H1 (cell line): Measurements from ENCODE around the gene HTRA2. TPM values are rescaled to one million over a fixed set of nuclear protein-coding genes. Genes with fewer than 3 reads are reported as not detected.

Source experiments
- ASH2L ChIP-seq: fragments of 200-600, 300-600 bp; sonication (generic); IDR thresholded peaks from one replicate; pipeline ENCODE4 v1.7.1; 2017; ENCODE audit warnings: low read length
- CHD2 ChIP-seq: IDR thresholded peaks from 2 replicates; pipeline ENCODE4 v1.6.1; 2012; ENCODE audit warnings: low read length, improper control_type of control experiment
- EGR1 ChIP-seq: IDR thresholded peaks from 2 replicates; pipeline ENCODE4 v1.6.1; 2011; ENCODE audit warnings: low read depth, low read length, borderline replicate concordance
- GABPA ChIP-seq: IDR thresholded peaks from 2 replicates; pipeline ENCODE4 v1.6.1; 2011; ENCODE audit warnings: mild to moderate bottlenecking, low read length, moderate library complexity, borderline replicate concordance; ENCODE audit not compliant: insufficient read depth
- RBBP5 ChIP-seq: IDR thresholded peaks from 2 replicates; pipeline ENCODE4 v1.7.1; 2012; ENCODE audit warnings: low read depth, mild to moderate bottlenecking, inconsistent platforms, low read length, moderate library complexity, borderline replicate concordance
- SIX5 ChIP-seq: IDR thresholded peaks from 2 replicates; pipeline ENCODE4 v1.6.1; 2011; ENCODE audit warnings: mild to moderate bottlenecking, low read depth, low read length
- SUZ12 ChIP-seq: fragments of 200-600 bp; sonication (generic); IDR thresholded peaks from 2 replicates; pipeline ENCODE4 v1.6.1; 2012; ENCODE audit warnings: mild to moderate bottlenecking, inconsistent platforms, low read length, moderate library complexity, mixed read lengths
- TAF1 ChIP-seq: IDR thresholded peaks from 2 replicates; pipeline ENCODE4 v1.6.1; 2011; ENCODE audit warnings: mild to moderate bottlenecking, low read depth, low read length
- TAF7 ChIP-seq: optimal IDR thresholded peaks from 2 replicates; pipeline ENCODE3; 2011; ENCODE audit warnings: low read depth, mild to moderate bottlenecking, inconsistent platforms, low read length, moderate library complexity, borderline replicate concordance
- polyA plus RNA-seq, 7 experiments: library from polyadenylated mRNA; depleted of rRNA in 3 of 7; stranded (reverse) in 5 of 7; unstranded in 2 of 7; fragments of >200 nt in 5 of 7; fragments of 200-250 nt in 2 of 7; gene quantifications; 1 replicate in 5 of 7; 2 replicates in 1 of 7; 4 replicates in 1 of 7; pipeline versions ENCODE4 v1.2.1 to v1.2.3, GENCODE V29; 2011 to 2013; ENCODE audit warnings: missing spikeins in 2 of 7, mixed read lengths in 2 of 7
- total RNA-seq: library from RNA; stranded (reverse); fragmentation: NEBNext Ultra II Directional; extraction: Animal tissue kit (Norgen Biotek cat#: 25700); gene quantifications from 2 replicates; pipeline ENCODE4 v1.2.1, GENCODE V29; 2021
- TF ChIP-seq, protein P1 (sequence below): fragments of 300-600 bp; sonication (generic); IDR thresholded peaks from 2 replicates; pipeline ENCODE4 v1.7.1; 2012; ENCODE audit warnings: low read length, moderate library complexity, mild to moderate bottlenecking, inconsistent platforms; ENCODE audit not compliant: insufficient replicate concordance
- TF ChIP-seq, protein P2 (sequence below): IDR thresholded peaks from 2 replicates; pipeline ENCODE4 v1.6.1; 2012; ENCODE audit warnings: low read length, inconsistent platforms

HTRA2 gene
- total and polyA plus RNA-seq, 2 of the 8 experiments (the other 6 are each of a cell fraction or from before 2014, with no cell fraction given) = 21.6 to 37.6 TPM

DNA sequence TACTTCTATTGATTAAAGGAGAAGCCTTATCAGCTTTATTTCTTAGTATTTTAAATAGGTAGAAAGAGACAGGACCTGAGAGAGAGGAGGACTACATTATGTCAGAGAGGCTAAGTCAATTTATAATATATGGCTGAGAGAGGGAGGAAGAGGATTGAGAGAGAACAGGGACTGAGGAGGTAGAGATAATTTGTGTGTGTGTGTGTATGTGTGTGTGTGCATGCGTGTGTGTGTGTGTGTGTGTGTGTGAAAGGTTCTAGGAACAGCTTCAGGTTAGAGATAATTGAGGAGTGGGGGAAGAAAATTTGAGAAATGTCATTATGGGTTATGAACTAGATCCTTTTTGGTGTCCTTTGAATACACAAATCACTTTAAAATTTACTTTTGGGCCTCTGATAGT, 40.0 kb downstream of the HTRA2 start (continued):
- TF ChIP-seq, protein P1, sequence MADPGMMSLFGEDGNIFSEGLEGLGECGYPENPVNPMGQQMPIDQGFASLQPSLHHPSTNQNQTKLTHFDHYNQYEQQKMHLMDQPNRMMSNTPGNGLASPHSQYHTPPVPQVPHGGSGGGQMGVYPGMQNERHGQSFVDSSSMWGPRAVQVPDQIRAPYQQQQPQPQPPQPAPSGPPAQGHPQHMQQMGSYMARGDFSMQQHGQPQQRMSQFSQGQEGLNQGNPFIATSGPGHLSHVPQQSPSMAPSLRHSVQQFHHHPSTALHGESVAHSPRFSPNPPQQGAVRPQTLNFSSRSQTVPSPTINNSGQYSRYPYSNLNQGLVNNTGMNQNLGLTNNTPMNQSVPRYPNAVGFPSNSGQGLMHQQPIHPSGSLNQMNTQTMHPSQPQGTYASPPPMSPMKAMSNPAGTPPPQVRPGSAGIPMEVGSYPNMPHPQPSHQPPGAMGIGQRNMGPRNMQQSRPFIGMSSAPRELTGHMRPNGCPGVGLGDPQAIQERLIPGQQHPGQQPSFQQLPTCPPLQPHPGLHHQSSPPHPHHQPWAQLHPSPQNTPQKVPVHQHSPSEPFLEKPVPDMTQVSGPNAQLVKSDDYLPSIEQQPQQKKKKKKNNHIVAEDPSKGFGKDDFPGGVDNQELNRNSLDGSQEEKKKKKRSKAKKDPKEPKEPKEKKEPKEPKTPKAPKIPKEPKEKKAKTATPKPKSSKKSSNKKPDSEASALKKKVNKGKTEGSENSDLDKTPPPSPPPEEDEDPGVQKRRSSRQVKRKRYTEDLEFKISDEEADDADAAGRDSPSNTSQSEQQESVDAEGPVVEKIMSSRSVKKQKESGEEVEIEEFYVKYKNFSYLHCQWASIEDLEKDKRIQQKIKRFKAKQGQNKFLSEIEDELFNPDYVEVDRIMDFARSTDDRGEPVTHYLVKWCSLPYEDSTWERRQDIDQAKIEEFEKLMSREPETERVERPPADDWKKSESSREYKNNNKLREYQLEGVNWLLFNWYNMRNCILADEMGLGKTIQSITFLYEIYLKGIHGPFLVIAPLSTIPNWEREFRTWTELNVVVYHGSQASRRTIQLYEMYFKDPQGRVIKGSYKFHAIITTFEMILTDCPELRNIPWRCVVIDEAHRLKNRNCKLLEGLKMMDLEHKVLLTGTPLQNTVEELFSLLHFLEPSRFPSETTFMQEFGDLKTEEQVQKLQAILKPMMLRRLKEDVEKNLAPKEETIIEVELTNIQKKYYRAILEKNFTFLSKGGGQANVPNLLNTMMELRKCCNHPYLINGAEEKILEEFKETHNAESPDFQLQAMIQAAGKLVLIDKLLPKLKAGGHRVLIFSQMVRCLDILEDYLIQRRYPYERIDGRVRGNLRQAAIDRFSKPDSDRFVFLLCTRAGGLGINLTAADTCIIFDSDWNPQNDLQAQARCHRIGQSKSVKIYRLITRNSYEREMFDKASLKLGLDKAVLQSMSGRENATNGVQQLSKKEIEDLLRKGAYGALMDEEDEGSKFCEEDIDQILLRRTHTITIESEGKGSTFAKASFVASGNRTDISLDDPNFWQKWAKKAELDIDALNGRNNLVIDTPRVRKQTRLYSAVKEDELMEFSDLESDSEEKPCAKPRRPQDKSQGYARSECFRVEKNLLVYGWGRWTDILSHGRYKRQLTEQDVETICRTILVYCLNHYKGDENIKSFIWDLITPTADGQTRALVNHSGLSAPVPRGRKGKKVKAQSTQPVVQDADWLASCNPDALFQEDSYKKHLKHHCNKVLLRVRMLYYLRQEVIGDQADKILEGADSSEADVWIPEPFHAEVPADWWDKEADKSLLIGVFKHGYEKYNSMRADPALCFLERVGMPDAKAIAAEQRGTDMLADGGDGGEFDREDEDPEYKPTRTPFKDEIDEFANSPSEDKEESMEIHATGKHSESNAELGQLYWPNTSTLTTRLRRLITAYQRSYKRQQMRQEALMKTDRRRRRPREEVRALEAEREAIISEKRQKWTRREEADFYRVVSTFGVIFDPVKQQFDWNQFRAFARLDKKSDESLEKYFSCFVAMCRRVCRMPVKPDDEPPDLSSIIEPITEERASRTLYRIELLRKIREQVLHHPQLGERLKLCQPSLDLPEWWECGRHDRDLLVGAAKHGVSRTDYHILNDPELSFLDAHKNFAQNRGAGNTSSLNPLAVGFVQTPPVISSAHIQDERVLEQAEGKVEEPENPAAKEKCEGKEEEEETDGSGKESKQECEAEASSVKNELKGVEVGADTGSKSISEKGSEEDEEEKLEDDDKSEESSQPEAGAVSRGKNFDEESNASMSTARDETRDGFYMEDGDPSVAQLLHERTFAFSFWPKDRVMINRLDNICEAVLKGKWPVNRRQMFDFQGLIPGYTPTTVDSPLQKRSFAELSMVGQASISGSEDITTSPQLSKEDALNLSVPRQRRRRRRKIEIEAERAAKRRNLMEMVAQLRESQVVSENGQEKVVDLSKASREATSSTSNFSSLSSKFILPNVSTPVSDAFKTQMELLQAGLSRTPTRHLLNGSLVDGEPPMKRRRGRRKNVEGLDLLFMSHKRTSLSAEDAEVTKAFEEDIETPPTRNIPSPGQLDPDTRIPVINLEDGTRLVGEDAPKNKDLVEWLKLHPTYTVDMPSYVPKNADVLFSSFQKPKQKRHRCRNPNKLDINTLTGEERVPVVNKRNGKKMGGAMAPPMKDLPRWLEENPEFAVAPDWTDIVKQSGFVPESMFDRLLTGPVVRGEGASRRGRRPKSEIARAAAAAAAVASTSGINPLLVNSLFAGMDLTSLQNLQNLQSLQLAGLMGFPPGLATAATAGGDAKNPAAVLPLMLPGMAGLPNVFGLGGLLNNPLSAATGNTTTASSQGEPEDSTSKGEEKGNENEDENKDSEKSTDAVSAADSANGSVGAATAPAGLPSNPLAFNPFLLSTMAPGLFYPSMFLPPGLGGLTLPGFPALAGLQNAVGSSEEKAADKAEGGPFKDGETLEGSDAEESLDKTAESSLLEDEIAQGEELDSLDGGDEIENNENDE = no peak
- TF ChIP-seq TAF7 (no peak), RBBP5 (no peak), TAF1 (no peak), EGR1 (no peak), CHD2 (no peak), SIX5 (no peak), ASH2L (no peak), SUZ12 (no peak), GABPA (no peak)
- TF ChIP-seq, protein P2, sequence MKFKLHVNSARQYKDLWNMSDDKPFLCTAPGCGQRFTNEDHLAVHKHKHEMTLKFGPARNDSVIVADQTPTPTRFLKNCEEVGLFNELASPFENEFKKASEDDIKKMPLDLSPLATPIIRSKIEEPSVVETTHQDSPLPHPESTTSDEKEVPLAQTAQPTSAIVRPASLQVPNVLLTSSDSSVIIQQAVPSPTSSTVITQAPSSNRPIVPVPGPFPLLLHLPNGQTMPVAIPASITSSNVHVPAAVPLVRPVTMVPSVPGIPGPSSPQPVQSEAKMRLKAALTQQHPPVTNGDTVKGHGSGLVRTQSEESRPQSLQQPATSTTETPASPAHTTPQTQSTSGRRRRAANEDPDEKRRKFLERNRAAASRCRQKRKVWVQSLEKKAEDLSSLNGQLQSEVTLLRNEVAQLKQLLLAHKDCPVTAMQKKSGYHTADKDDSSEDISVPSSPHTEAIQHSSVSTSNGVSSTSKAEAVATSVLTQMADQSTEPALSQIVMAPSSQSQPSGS = no peak
